MM.1S (cell line): ENCODE data around the gene AZU1.

Experiments
- EZH2 ChIP-seq: fragments of 300-600 bp; sonication (generic); optimal IDR thresholded peaks from 2 replicates; pipeline ENCODE3; 2017; ENCODE audit warnings: low read depth, mild to moderate bottlenecking, antibody characterized with exemption, low read length, mixed read lengths
- EZH2phosphoT487 ChIP-seq: fragments of 300-600 bp; sonication (generic); IDR thresholded peaks from 2 replicates; pipeline ENCODE4 v1.6.1; 2018; ENCODE audit warnings: antibody characterized with exemption, low read length
- TF ChIP-seq, protein P1 (sequence below): fragments of 300-600 bp; sonication (generic); IDR thresholded peaks from 2 replicates; pipeline ENCODE4 v1.5.1; 2016; ENCODE audit warnings: antibody characterized with exemption, low read length, mixed read lengths

GRCh38 chr19:843180-843835 is 15.7 kb downstream of the AZU1 start:
- TF ChIP-seq, protein P1, sequence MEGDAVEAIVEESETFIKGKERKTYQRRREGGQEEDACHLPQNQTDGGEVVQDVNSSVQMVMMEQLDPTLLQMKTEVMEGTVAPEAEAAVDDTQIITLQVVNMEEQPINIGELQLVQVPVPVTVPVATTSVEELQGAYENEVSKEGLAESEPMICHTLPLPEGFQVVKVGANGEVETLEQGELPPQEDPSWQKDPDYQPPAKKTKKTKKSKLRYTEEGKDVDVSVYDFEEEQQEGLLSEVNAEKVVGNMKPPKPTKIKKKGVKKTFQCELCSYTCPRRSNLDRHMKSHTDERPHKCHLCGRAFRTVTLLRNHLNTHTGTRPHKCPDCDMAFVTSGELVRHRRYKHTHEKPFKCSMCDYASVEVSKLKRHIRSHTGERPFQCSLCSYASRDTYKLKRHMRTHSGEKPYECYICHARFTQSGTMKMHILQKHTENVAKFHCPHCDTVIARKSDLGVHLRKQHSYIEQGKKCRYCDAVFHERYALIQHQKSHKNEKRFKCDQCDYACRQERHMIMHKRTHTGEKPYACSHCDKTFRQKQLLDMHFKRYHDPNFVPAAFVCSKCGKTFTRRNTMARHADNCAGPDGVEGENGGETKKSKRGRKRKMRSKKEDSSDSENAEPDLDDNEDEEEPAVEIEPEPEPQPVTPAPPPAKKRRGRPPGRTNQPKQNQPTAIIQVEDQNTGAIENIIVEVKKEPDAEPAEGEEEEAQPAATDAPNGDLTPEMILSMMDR = no peak
- TF ChIP-seq EZH2 (no peak), EZH2phosphoT487 (no peak)
